Lower leg skin (tissue), 3 donors: ENCODE data around the gene ACO2.

Experiments
- CTCF ChIP-seq, 3 donors: fragments of 450-650 bp; IDR thresholded peaks; one replicate each; pipeline ENCODE4 v1.5.1; 2016; ENCODE audit warnings: antibody characterized with exemption in 3 of 3, mild to moderate bottlenecking in 3 of 3, moderate library complexity in 2 of 3
- POLR2A ChIP-seq, 2 donors: fragments of 450-650 bp; IDR thresholded peaks; one replicate each; pipeline ENCODE4 v1.6.1; 2016 to 2017; ENCODE audit warnings: antibody characterized with exemption in 2 of 2, mild to moderate bottlenecking in 1 of 2, moderate library complexity in 1 of 2

- TF ChIP-seq CTCF (IDR thresholded peaks at IDR 0.05) (no peak), POLR2A (IDR thresholded peaks at IDR 0.05) (no peak)
Observed at GRCh38 chr22:41508770-41509170, 39.9 kb downstream of the ACO2 start.
